H1 (cell line): ENCODE results near the gene KIF3B.

Experiments
- CTCF ChIP-seq, 3 experiments: IDR thresholded peaks; 1 replicate in 2 of 3; 2 replicates in 1 of 3; pipeline versions ENCODE4 v1.5.1 to v1.6.1; 2011; ENCODE audit warnings: low read length in 3 of 3, mild to moderate bottlenecking in 3 of 3, inconsistent platforms in 2 of 3, low read depth in 1 of 3, moderate library complexity in 1 of 3; ENCODE audit not compliant: insufficient read depth in 1 of 3; ENCODE audit errors: control extremely low read depth in 1 of 3
- MAX ChIP-seq: IDR thresholded peaks from 2 replicates; pipeline ENCODE4 v1.6.1; 2012; ENCODE audit warnings: inconsistent platforms
- RXRA ChIP-seq: IDR thresholded peaks from 2 replicates; pipeline ENCODE4 v1.6.1; 2011; ENCODE audit warnings: low read depth, mild to moderate bottlenecking, low read length, moderate library complexity; ENCODE audit not compliant: insufficient read depth
- YY1 ChIP-seq: IDR thresholded peaks from 2 replicates; pipeline ENCODE4 v1.6.1; 2011; ENCODE audit warnings: low read depth, mild to moderate bottlenecking, low read length

GRCh38 chr20:32362901-32363364 lies 85.5 kb downstream of the KIF3B start:
- no peak for TF ChIP-seq CTCF (IDR thresholded peaks at IDR 0.05; ENCODE audit: control extremely low read depth in 1 of 3, insufficient read depth in 1 of 3, low read depth in 1 of 3, low read length in 3 of 3)
- TF ChIP-seq YY1 = no peak
- no peak for TF ChIP-seq MAX
- TF ChIP-seq RXRA = no peak
